Measurements from ENCODE around the gene JAZF1.

The JAZF1 gene

DNA sequence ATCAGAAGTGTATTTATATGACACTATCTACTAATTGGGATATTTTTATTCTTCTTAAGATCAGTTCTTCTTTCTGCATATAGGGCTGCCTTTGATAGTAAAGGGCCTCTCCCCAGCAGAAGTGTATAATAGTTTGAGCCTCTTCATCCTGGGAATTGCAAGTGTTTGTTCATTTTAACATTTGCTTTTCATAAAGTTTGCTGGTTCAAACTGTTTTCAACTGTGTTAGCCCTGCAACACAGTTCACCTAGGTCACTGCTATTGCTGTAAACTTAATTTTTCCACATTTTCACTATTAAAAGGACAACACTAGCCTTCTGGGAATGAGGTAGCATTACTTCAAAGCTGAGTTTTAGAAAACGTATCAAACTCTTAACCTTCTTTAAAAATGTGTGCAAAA lies 2.8 kb downstream of the JAZF1 start:
- Histone ChIP-seq H3K9me2 (replicated peaks; ENCODE audit: insufficient read depth, low read length) (no peaks in the 10 kb centered on the region), H3K36me3 (ENCODE audit: low read length) (no peaks in the 10 kb centered on the region; the same call in 1 of the 2 replicates), H3K27ac (ENCODE audit: low read depth, low read length) (no peak overlapping the region), H3K9ac (ENCODE audit: low read length) (no peak overlapping the region), H3K27me3 (ENCODE audit: low read length) (no peaks in the 10 kb centered on the region), H3K79me2 (ENCODE audit: insufficient read depth, low read length) (no peaks in the 10 kb centered on the region), H3F3A (ENCODE audit: insufficient read depth) (peaks cover 26% of the 10 kb centered on the region), H3K4me3 (ENCODE audit: insufficient read depth, low read length, poor library complexity, severe bottlenecking) (no peak overlapping the region), H3K9me3 (ENCODE audit: insufficient read depth, low read length) (no peaks in the 10 kb centered on the region), H4K20me1 (ENCODE audit: low read depth, low read length) (peaks cover 12% of the 10 kb centered on the region; the same call in 1 of the 2 replicates), H2AFZ (ENCODE audit: low read depth, low read length, severe bottlenecking) (no peak overlapping the region), H3K4me2 (ENCODE audit: low read depth, low read length, poor library complexity, severe bottlenecking) (no peak overlapping the region)
- TF ChIP-seq EZH2phosphoT487 (conservative IDR thresholded peaks at IDR 0.05; ENCODE audit: low read length): no peak
- TF ChIP-seq, protein P1, sequence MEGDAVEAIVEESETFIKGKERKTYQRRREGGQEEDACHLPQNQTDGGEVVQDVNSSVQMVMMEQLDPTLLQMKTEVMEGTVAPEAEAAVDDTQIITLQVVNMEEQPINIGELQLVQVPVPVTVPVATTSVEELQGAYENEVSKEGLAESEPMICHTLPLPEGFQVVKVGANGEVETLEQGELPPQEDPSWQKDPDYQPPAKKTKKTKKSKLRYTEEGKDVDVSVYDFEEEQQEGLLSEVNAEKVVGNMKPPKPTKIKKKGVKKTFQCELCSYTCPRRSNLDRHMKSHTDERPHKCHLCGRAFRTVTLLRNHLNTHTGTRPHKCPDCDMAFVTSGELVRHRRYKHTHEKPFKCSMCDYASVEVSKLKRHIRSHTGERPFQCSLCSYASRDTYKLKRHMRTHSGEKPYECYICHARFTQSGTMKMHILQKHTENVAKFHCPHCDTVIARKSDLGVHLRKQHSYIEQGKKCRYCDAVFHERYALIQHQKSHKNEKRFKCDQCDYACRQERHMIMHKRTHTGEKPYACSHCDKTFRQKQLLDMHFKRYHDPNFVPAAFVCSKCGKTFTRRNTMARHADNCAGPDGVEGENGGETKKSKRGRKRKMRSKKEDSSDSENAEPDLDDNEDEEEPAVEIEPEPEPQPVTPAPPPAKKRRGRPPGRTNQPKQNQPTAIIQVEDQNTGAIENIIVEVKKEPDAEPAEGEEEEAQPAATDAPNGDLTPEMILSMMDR (IDR thresholded peaks at IDR 0.05; ENCODE audit: insufficient read depth, low read length, poor library complexity, severe bottlenecking): no peak

DNA sequence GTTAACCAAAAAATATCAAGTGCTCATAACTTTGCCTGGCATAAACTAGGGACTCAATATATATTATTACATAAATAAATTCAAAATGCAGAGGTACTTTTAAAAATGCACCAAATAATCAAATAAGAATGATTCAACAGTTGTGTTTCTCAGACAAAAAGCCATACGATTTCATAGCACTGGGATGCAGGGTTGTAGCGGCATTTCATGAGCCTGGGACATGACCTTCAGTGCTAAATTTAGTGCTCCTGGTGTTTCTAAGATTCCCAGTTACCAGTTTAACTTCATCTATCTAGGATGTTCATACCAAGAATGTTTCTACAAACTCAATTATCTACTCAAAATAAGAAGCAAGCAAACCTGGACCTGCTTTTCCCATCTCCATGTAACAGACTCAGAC lies 4.0 kb downstream of the JAZF1 start:
- H3K4me2 ChIP-seq (ENCODE audit: low read depth, low read length, poor library complexity, severe bottlenecking): no peak overlapping the region
- no peaks in the 10 kb centered on the region for H3K9me2 ChIP-seq (replicated peaks; ENCODE audit: insufficient read depth, low read length)
- no peaks in the 10 kb centered on the region for H3K9me3 ChIP-seq (ENCODE audit: insufficient read depth, low read length)
- H3K27me3 ChIP-seq (ENCODE audit: low read length): no peaks in the 10 kb centered on the region
- peaks cover 12% of the 10 kb centered on the region; the same call in 1 of the 2 replicates for H4K20me1 ChIP-seq (ENCODE audit: low read depth, low read length)
- H3K27ac ChIP-seq (ENCODE audit: low read depth, low read length): no peak overlapping the region
- no peaks in the 10 kb centered on the region; the same call in 1 of the 2 replicates for H3K36me3 ChIP-seq (ENCODE audit: low read length)
- TF ChIP-seq, protein P1 (IDR thresholded peaks at IDR 0.05; ENCODE audit: insufficient read depth, low read length, poor library complexity, severe bottlenecking): no peak
- no peak for TF ChIP-seq EZH2phosphoT487 (conservative IDR thresholded peaks at IDR 0.05; ENCODE audit: low read length)
- H3K4me3 ChIP-seq (ENCODE audit: insufficient read depth, low read length, poor library complexity, severe bottlenecking): no peak overlapping the region
- no peaks in the 10 kb centered on the region for H3K79me2 ChIP-seq (ENCODE audit: insufficient read depth, low read length)
- H2AFZ ChIP-seq (ENCODE audit: low read depth, low read length, severe bottlenecking): no peak overlapping the region
- H3F3A ChIP-seq (ENCODE audit: insufficient read depth): peaks cover 21% of the 10 kb centered on the region
- H3K9ac ChIP-seq (ENCODE audit: low read length): no peak overlapping the region

DNA sequence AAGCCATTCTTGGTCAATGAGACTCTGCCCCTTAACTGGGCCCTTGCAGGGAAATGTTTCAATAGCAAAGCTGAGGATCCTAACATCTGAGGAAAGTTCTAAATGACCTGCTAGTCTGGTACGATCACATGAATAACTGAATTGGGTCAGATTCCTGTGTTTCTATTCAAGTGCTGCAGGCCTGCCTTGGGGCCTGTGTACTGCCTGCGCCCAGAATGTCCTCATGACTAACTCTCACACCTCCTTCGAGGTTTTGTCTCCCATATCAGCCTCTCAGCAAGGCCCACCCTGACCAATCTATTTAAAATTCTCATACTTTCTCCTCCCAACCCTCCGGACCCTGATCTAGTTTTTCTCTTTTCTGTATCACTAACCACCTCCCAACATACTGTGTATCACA lies 4.4 kb downstream of the JAZF1 start:
- Histone ChIP-seq H3K36me3 (ENCODE audit: low read length) (no peaks in the 10 kb centered on the region), H4K20me1 (ENCODE audit: low read depth, low read length) (peaks cover 12% of the 10 kb centered on the region; the same call in 1 of the 2 replicates), H3K79me2 (ENCODE audit: insufficient read depth, low read length) (no peaks in the 10 kb centered on the region), H3K4me2 (ENCODE audit: low read depth, low read length, poor library complexity, severe bottlenecking) (no peak overlapping the region), H3K4me3 (ENCODE audit: insufficient read depth, low read length, poor library complexity, severe bottlenecking) (no peak overlapping the region), H3K9ac (ENCODE audit: low read length) (no peak overlapping the region), H3K27ac (ENCODE audit: low read depth, low read length) (no peak overlapping the region), H2AFZ (ENCODE audit: low read depth, low read length, severe bottlenecking) (no peak overlapping the region), H3F3A (ENCODE audit: insufficient read depth) (peaks cover 16% of the 10 kb centered on the region), H3K27me3 (ENCODE audit: low read length) (no peaks in the 10 kb centered on the region), H3K9me3 (ENCODE audit: insufficient read depth, low read length) (no peaks in the 10 kb centered on the region), H3K9me2 (replicated peaks; ENCODE audit: insufficient read depth, low read length) (no peaks in the 10 kb centered on the region)
- no peak for TF ChIP-seq EZH2phosphoT487 (conservative IDR thresholded peaks at IDR 0.05; ENCODE audit: low read length)
- TF ChIP-seq, protein P1 (IDR thresholded peaks at IDR 0.05; ENCODE audit: insufficient read depth, low read length, poor library complexity, severe bottlenecking): no peak

Measured in SU-DHL-6 (cell line).